Subcutaneous adipose tissue (tissue), 4 donors: Measurements from ENCODE around the gene FGD3. TPM values are rescaled to one million over a fixed set of nuclear protein-coding genes. Genes with fewer than 3 reads are reported as not detected.

Experiments used
- CTCF ChIP-seq: fragments of 450-650 bp; IDR thresholded peaks from one replicate; pipeline ENCODE4 v1.5.1; 2016; ENCODE audit warnings: low read depth, mild to moderate bottlenecking, control low read depth, antibody characterized with exemption, moderate library complexity
- total RNA-seq, 4 donors: library from RNA; depleted of rRNA; stranded (reverse); fragments of >200 nt; gene quantifications; one replicate each; pipeline ENCODE4 v1.1.0, GENCODE V29; 2016

The FGD3 gene, protein sequence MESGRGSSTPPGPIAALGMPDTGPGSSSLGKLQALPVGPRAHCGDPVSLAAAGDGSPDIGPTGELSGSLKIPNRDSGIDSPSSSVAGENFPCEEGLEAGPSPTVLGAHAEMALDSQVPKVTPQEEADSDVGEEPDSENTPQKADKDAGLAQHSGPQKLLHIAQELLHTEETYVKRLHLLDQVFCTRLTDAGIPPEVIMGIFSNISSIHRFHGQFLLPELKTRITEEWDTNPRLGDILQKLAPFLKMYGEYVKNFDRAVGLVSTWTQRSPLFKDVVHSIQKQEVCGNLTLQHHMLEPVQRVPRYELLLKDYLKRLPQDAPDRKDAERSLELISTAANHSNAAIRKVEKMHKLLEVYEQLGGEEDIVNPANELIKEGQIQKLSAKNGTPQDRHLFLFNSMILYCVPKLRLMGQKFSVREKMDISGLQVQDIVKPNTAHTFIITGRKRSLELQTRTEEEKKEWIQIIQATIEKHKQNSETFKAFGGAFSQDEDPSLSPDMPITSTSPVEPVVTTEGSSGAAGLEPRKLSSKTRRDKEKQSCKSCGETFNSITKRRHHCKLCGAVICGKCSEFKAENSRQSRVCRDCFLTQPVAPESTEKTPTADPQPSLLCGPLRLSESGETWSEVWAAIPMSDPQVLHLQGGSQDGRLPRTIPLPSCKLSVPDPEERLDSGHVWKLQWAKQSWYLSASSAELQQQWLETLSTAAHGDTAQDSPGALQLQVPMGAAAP
- total RNA-seq, result 10 to 100 TPM in 3 of 4 donors, 1 to 10 TPM in 1; 4.1 to 15.6 (median 11.7) TPM

GRCh38 chr9:92947268-92948037 is at the start of gene FGD3:
Gene FGD3 (plus strand): TSS chr9:92947523. CDS start chr9:92976257, 28,734 bp downstream.
- TF ChIP-seq CTCF, result no peak

- no peak for TF ChIP-seq CTCF
Observed at GRCh38 chr9:92911511-92912475, 35.5 kb upstream of the FGD3 start.

GRCh38 chr9:92917176-92917800 is 30.0 kb upstream of the FGD3 start:
- TF ChIP-seq CTCF, result no peak

DNA sequence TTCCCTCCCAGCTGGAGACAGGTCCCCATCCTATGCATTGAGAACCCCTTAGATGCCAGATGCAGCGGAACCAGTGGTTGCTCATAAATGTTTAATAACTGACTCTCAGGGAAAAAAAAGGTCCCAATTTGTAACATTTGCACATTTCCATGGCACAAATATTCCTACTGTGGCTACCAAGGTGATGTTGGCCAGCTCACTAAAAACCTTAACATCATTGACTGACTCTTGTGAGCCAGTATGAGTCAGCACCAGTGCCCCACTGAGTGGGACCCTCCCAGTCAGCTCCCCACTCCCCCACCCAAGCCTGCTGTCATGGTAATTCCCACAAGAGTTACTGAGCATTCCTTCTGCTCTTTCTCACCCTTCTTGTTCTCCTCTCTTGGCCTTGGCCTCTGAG is 26.9 kb upstream of the FGD3 start:
- TF ChIP-seq CTCF, result no peak

DNA sequence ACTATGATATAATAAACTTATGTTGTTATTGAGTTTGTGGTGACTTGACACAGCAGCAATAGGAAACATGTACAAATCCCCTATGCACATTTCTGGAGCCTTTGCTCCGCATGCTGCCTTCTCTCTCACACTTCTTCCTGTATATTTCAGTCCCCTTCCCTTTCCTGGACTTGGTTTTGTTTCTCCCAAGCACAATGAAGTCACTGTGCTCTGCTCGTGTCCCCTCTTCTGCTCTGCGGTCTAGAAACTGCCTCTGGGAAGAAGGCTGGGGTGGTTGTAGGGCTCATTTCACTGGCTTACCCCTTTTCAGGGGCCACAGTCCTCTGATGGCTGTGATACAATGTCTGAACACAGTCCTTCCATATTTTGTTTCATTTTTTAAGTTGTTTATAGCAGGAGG is 15.7 kb upstream of the FGD3 start:
- no peak for TF ChIP-seq CTCF

- no peak for TF ChIP-seq CTCF
Observed at GRCh38 chr9:92934321-92934720, 13.0 kb upstream of the FGD3 start.
